HG02970 (cell line): ENCODE measurements around the gene LZTR1.

Experiments
- ATAC-seq: cut with Tn5 transposase; IDR thresholded peaks from one replicate; pipeline ENCODE4 v1.9.1; 2021; ENCODE audit warnings: mild to moderate bottlenecking, moderate library complexity, moderate number of reproducible peaks; ENCODE audit not compliant: unreplicated experiment, low FRiP score

LZTR1 gene

DNA sequence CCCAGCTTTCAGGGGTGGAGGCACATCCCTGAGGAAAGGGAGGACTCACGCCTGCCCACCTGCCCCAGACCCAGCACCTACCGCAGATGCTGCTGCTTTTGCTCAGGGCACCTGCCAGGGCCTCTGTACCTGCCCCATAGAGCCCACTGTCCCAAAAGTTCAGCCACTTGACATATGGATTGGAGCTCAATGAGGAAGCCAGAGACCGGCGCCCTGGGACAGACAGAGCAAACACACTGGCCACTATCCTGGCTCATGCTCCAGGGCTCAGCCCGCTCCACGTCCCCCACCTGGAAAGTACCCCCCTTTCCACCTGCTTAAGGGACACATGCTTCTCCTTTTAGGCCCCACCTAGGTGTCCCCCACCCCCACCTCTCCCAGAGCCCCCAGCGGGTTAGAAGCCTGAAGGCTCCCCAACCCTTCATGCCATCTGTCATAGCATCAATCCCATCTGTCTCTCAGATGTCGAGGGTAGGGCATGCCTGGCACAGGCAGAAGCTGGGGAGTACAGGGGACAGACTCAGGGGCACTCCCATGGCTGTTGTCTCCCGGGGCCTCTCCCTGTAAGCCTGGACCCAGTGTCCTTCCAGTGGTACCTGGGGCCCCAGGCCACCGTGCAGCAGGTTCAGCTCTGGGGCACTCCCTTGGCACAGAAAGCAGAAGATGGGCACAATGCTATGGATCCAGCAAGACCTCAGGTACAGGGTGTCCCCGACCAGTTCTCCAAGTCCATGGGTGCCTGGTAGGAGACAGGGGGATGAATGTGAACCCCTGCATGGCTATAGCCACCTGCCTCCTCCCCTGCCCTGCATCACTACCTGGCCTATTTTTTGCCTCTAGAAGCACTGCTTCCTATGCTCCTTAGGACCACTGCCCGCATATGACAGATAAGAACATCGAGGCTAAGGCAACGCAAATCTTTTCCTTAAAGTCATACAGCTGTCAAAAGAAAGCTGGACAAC is 30.6 kb downstream of the LZTR1 start:
- no peak for ATAC-seq

DNA sequence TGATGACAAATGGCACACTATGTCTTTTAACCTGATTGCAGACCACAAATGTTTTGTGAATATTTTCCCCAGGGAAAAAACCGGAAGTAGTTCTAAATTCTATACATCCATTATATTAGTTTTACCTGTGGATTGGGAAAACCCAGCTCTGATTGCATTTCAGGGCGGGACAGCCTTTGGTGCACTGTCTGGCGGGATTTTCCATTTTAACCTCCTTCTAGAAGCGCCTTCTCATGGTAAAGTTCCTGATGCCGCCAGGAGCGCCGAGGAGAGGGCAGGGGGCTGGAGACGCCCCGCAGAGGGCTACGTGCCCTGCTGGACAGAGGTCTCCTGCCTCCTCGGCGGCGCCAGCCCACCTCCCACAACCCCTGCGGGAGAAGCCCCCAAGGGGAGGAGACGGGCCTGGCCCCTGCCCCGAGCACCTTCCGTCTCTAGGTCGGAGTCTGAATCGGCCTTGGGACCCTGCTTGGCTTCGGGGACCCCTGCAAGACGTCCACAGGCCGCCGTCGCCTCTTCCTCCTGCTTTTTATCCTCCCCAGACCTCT is 31.6 kb downstream of the LZTR1 start:
- no peak for ATAC-seq

DNA sequence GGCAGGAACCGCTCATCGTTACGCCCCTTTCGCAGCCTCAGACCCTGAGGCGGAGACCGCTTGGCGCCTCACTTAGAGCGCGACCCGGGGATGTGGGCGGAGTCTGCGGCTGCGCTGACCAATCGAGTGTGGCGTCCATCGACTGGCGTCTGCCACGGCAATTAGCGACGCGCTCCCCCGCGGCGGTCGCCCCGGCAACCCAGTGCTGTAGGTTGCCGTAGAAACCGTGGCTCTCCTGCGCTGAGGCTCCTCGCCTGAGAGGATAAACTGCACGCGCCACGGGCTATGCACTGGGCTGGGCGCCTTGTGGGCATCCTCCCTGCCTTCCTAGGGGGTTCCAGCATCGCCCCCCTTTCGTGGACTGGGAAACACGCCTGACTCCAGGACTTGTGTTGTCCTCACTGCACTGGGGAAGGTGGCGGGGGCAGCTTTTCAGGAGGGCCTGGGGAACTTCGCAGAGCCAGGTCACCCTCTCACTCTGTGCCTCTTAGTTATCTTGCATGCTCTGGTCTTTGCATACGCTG is 32.2 kb downstream of the LZTR1 start:
- peak; percentile 72 for ATAC-seq

- ATAC-seq = no peak
Measured at GRCh38 chr22:21014726-21015465, 32.8 kb downstream of the LZTR1 start, which contains the start of gene P2RX6. P2RX6 (plus strand) TSS chr22:21015165; CDS start chr22:21015175, 10 bp downstream.

GRCh38 chr22:21015466-21016006 is 33.4 kb downstream of the LZTR1 start:
- no peak for ATAC-seq

DNA sequence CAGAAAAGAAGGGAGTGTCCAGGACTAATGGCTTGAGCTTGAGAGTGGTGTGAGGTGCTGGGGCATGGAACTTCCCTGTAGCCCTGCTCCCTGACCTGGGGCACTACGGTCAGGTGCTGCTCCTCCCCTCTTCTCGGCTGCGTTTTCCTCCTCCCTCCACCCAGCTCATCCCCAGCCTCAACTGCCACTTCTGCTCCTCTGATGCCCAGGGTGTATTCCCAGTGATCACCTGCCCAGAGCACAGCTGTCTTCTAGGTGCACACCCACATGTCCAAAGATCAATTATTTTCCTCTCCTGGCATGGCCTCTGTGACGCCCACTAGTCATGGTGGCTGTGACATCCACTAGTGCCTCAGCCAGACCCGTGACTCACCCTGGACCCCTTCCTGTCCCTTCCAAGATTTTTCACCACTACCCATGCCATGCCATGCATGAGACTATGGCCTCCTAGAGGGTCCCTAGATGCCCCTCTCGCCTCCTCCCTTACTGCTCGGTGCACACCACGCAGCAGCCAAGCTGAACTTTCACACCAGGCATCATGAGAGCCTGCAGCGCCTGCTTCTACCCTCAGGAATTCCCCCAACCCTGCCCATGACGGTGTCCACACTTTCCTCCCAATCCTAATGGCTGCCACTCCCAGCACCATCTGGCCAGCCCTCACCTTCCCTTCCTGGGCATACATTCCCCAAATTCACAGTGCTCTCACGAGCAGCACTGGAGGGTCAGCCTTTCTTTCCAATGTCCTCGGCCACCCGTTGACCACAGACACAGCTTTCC is 34.7 kb downstream of the LZTR1 start:
- ATAC-seq = no peak

DNA sequence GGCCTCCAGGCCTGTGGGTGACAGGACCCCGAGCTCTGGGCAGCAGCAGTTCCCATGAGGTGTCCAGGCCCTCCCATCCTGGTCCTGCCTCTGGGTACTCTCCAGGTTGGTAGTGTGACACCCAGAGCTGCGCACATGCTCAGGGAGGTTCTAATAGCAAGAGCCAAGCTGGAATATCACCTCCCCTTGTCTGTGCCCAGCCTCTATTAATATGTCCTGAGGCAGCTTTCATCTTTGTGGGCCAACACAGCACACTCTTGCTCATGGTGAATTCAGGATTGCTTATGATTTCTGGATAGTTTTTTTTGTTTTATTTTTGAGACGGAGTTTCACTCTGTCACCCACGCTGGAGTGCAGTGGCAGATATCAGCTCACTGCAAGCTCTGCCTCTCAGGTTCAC is 36.2 kb downstream of the LZTR1 start:
- ATAC-seq = no peak

DNA sequence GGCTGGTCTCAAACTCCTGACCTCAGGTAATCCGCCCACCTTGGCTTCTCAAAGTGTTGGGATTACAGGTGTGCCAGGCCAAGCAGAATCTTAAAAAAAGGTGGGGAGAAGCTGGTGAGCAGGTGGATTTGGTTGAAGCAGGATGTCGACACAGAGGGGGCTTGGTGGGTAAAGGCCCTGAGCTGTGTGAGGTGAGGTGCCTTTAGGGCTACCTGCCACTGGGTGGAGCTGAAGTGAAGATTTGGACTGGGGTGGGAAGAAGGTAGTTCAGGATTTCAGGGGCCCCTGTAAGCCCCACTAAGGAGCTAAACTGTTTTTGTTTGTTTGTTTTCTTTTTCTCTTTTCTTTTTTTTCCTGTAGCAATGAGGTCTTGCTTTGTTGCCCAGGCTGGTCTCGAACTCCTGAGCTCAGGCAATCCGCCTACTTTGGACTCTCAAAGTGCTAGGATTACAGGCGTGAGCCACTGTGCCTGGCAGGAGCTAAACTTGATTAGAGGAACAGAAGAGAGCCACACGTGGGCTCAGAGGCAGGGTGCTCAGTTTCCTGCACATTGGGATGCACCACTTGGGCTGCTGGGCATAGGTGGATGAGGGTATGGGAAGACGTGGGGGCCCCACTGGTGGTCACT is 38.8 kb downstream of the LZTR1 start:
- ATAC-seq = no peak

GRCh38 chr22:21022507-21022906 is 40.4 kb downstream of the LZTR1 start:
- no peak for ATAC-seq

GRCh38 chr22:21022955-21023614 is 41.0 kb downstream of the LZTR1 start:
- no peak for ATAC-seq

DNA sequence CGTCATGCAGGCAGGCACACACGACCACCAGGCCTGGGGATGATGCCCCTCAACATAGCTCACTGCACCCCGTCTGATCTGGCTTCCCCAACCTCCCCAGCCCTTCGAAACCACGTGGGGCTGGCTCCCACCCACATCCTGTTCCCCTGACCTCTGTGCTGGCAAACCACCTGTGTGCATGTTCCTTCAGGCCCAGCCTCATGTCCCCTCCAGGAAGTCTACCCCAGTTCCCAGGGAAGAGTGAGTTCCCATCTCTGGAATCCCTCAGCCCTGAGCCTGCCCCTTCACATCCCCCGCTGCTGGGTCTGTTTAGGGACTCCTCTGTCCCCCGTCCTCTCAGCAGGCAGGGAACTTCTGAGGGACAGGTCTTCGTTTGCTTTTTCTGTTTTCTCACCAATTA is 43.2 kb downstream of the LZTR1 start:
- no peak for ATAC-seq

DNA sequence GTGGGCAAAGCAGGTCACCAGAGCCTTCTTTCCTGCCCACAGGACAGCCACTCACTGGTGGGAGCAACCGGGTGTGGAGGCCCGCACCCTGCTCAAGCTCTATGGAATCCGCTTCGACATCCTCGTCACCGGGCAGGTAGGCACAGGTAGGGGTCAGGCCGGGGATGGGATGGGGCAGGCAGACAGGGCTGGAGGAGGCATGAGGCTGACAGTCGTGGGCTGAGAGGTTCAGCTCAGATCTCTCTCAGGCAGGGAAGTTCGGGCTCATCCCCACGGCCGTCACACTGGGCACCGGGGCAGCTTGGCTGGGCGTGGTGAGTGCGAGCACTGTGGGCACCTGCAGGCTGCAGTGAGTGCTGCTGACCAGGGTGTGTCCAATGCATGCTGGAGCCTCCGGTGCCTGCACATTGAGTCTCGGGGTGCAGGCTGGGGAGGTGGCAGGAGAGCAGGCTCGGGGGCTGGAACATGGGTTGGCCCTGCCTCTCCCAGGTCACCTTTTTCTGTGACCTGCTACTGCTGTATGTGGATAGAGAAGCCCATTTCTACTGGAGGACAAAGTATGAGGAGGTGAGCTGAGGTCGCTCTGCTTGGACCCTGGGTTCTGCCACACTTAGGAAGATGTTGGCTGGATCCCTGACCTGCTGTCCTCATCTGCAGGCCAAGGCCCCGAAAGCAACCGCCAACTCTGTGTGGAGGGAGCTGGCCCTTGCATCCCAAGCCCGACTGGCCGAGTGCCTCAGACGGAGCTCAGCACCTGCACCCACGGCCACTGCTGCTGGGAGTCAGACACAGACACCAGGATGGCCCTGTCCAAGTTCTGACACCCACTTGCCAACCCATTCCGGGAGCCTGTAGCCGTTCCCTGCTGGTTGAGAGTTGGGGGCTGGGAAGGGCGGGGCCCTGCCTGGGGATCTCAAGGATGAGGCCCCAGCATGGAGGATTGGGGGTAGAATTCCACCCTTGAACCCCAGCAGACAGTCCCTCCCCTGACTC is 44.0 kb downstream of the LZTR1 start:
- no peak for ATAC-seq

DNA sequence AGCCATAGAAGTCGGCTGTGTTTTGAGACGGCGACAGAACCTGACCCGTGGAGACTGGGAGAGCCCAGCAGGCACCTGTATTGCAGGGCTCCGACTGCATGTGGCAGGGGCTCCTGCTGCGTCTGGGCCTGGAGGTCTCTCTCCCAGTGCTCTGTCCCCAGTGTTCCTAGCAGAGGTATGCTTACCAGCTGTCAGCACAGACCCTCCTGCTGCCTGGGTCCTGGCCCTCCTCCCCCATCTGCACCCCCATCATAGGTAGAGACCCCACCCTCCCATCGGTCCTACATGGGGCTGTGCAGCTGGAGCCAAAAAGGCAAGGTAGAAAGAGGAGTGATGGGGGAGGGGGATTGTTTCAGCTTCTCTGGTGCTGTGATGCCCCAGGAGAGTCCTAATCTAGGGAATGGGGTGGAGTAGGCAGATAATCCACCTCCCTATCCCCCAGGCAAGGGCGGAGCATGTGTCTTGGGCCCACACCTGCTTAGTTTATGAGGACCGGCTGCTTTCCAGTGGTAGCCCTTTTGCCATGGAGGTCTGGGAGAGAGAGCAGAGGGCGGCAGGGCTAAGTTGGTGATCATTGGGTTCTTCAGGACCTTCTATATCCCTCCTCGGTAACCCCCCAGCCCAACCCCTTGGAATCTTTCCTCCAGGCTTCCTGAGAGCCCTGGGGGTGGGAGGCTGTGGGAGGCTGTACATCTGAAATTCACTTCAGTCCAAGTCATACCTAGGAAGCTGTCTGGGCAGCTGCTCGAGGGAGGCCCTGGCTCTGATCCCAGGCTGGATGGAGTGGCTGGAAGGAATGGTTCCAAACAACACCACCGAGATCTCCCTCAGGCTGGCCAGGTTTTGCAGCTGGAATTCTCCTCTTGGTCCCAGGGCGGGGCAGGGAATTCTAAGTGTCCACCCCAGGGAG is 44.9 kb downstream of the LZTR1 start:
- no peak for ATAC-seq

- ATAC-seq = no peak
Measured at GRCh38 chr22:21028277-21029251, 46.5 kb downstream of the LZTR1 start.

DNA sequence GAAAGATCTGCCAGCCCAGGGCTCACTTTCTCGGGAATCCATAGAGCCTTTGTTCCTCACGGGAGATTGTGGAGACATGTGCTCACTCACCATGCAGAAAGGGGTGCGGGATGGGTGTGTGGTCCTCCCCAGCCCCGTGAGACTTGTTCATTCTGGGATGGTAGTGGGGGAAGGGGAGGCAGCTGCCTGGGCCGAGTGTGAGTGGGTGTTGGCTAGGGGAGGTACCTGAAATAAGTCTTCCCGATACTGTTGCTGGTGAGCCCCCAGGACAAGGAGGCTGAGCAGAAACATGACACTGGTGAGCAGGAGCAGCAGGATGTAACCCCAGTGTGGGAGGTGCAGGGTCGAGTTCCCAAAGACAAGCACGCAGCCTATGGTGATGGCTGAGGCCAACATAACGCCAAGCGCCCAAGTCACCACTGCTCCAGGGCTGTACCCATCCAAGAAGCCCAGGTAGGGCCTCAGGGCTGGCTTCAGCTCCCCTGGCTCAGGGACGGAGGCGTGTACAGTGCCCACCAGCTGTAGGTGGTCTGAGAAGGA is 47.5 kb downstream of the LZTR1 start:
- ATAC-seq = no peak
